Hematopoietic multipotent progenitor cell (in vitro differentiated cells): ENCODE measurements around the gene MAGEA9B. TPM values are rescaled to one million over a fixed set of nuclear protein-coding genes. Genes with fewer than 3 reads are reported as not detected.
"Not testable (repeated sequence)": the region's sequence is repeated elsewhere in the genome, so short reads cannot be mapped to it uniquely, and the experiment has no call there.

Source experiments
- DNase-seq, 3 donors: peaks; one replicate each; pipeline ENCODE4 v3.0.0-alpha.2; 2011 to 2015; ENCODE audit warnings: low read depth in 2 of 3, low spot score in 2 of 3
- total RNA-seq: library from RNA; depleted of rRNA; stranded (reverse); fragments of >200 nt; gene quantifications from one replicate; pipeline ENCODE4 v1.2.3, GENCODE V29; 2012

The MAGEA9B gene
- not detected for total RNA-seq

- not testable (repeated sequence) for DNase-seq
Observed at GRCh38 chrX:149587359-149587758, at the start of gene MAGEA9B. MAGEA9B (minus strand) TSS chrX:149587459; CDS start chrX:149583179, 4,280 bp downstream.

GRCh38 chrX:149633511-149633910, 46.3 kb upstream of the MAGEA9B start:
- no peak for DNase-seq

- peak; percentile 51 to 70 (median 67) for DNase-seq
Observed at GRCh38 chrX:149631234-149632165, 44.2 kb upstream of the MAGEA9B start, which contains the start of gene TMEM185A. TMEM185A (minus strand) TSS chrX:149631792; CDS start chrX:149631580, 212 bp downstream.

GRCh38 chrX:149630681-149631233, 43.5 kb upstream of the MAGEA9B start:
- peak in 2 of 3 donors; percentile 12 to 55 for DNase-seq

- DNase-seq: no peak
Observed at GRCh38 chrX:149629730-149630387, 42.6 kb upstream of the MAGEA9B start.

GRCh38 chrX:149628768-149629167, 41.5 kb upstream of the MAGEA9B start:
- no peak for DNase-seq

- no peak for DNase-seq
Observed at GRCh38 chrX:149628280-149628679, 41.0 kb upstream of the MAGEA9B start.

- not testable (repeated sequence) for DNase-seq
Observed at GRCh38 chrX:149626829-149627228, 39.6 kb upstream of the MAGEA9B start.

GRCh38 chrX:149619662-149620061, 32.4 kb upstream of the MAGEA9B start:
- DNase-seq: not testable (repeated sequence)

- DNase-seq: no peak
Observed at GRCh38 chrX:149618871-149619270, 31.6 kb upstream of the MAGEA9B start.

- DNase-seq: no peak
Observed at GRCh38 chrX:149611623-149612175, 24.4 kb upstream of the MAGEA9B start.

GRCh38 chrX:149610511-149610910, 23.3 kb upstream of the MAGEA9B start:
- DNase-seq: no peak

- DNase-seq: no peak
Observed at GRCh38 chrX:149607699-149608098, 20.4 kb upstream of the MAGEA9B start.

- DNase-seq: not testable (repeated sequence)
Observed at GRCh38 chrX:149605248-149605885, 18.1 kb upstream of the MAGEA9B start.

- DNase-seq: not testable (repeated sequence)
Observed at GRCh38 chrX:149598603-149599002, 11.3 kb upstream of the MAGEA9B start.

GRCh38 chrX:149595943-149596342, 8.7 kb upstream of the MAGEA9B start:
- not testable (repeated sequence) for DNase-seq

- not testable (repeated sequence) for DNase-seq
Observed at GRCh38 chrX:149595214-149595613, 8.0 kb upstream of the MAGEA9B start, which contains the start of gene HSFX2. HSFX2 (minus strand) TSS chrX:149595314; CDS start chrX:149594700, 614 bp downstream.

GRCh38 chrX:149590993-149591392, 3.7 kb upstream of the MAGEA9B start:
- not testable (repeated sequence) for DNase-seq

GRCh38 chrX:149585631-149586030, 1.6 kb downstream of the MAGEA9B start:
- not testable (repeated sequence) for DNase-seq

GRCh38 chrX:149573456-149573855, 13.8 kb downstream of the MAGEA9B start:
- not testable (repeated sequence) for DNase-seq
